ENCODE measurements around the gene REV3L.
A peak's percentile ranks its signal among the peaks of the same experiment; 100 is the strongest.

The REV3L gene

GRCh38 chr6:111417946-111418345, 65.1 kb downstream of the REV3L start:
- no peak for FAIRE-seq

GRCh38 chr6:111417181-111417585, 65.8 kb downstream of the REV3L start:
- no peak for FAIRE-seq

GRCh38 chr6:111416529-111416928, 66.5 kb downstream of the REV3L start:
- FAIRE-seq = no peak

GRCh38 chr6:111414373-111414772, 68.6 kb downstream of the REV3L start:
- no peak for FAIRE-seq

- no peak for FAIRE-seq
Measured at GRCh38 chr6:111411978-111412566, 70.9 kb downstream of the REV3L start.

GRCh38 chr6:111411046-111411445, 72.0 kb downstream of the REV3L start:
- no peak for FAIRE-seq

- no peak for FAIRE-seq
Measured at GRCh38 chr6:111410371-111410770, 72.6 kb downstream of the REV3L start.

- no peak for FAIRE-seq
Measured at GRCh38 chr6:111409430-111409829, 73.6 kb downstream of the REV3L start.

- FAIRE-seq = no peak
Measured at GRCh38 chr6:111407686-111408085, 75.3 kb downstream of the REV3L start.

- no peak for FAIRE-seq
Measured at GRCh38 chr6:111406200-111406721, 76.8 kb downstream of the REV3L start.

- FAIRE-seq = no peak
Measured at GRCh38 chr6:111403388-111403787, 79.6 kb downstream of the REV3L start.

- FAIRE-seq = no peak
Measured at GRCh38 chr6:111399626-111400025, 83.4 kb downstream of the REV3L start.

GRCh38 chr6:111388681-111389080, 94.3 kb downstream of the REV3L start:
- FAIRE-seq = no peak

- FAIRE-seq = no peak
Measured at GRCh38 chr6:111382476-111383294, 100.3 kb downstream of the REV3L start.

- FAIRE-seq = peak; percentile 80
Measured at GRCh38 chr6:111381728-111382127, 101.3 kb downstream of the REV3L start.

GRCh38 chr6:111381123-111381522, 101.9 kb downstream of the REV3L start:
- no peak for FAIRE-seq

- no peak for FAIRE-seq
Measured at GRCh38 chr6:111379831-111380230, 103.2 kb downstream of the REV3L start.

- FAIRE-seq = no peak
Measured at GRCh38 chr6:111379302-111379701, 103.7 kb downstream of the REV3L start.

- FAIRE-seq = peak; percentile 13
Measured at GRCh38 chr6:111377558-111378120, 105.4 kb downstream of the REV3L start.

GRCh38 chr6:111367393-111368088, 115.5 kb downstream of the REV3L start:
- FAIRE-seq = no peak

GRCh38 chr6:111361648-111362047, 121.4 kb downstream of the REV3L start:
- peak; percentile 93 for FAIRE-seq

GRCh38 chr6:111358454-111358853, 124.6 kb downstream of the REV3L start:
- FAIRE-seq = no peak

- FAIRE-seq = no peak
Measured at GRCh38 chr6:111357705-111358104, 125.3 kb downstream of the REV3L start.
